GM18511 (cell line): ENCODE measurements around the gene ZNF155.
"Not testable (repeated sequence)": the region's sequence is repeated elsewhere in the genome, so short reads cannot be mapped to it uniquely, and the experiment has no call there.

Experiments used
- ATAC-seq: cut with Tn5 transposase; IDR thresholded peaks from one replicate; pipeline ENCODE4 v1.9.1; 2021; ENCODE audit warnings: mild to moderate bottlenecking, moderate library complexity; ENCODE audit not compliant: unreplicated experiment

Gene ZNF155

DNA sequence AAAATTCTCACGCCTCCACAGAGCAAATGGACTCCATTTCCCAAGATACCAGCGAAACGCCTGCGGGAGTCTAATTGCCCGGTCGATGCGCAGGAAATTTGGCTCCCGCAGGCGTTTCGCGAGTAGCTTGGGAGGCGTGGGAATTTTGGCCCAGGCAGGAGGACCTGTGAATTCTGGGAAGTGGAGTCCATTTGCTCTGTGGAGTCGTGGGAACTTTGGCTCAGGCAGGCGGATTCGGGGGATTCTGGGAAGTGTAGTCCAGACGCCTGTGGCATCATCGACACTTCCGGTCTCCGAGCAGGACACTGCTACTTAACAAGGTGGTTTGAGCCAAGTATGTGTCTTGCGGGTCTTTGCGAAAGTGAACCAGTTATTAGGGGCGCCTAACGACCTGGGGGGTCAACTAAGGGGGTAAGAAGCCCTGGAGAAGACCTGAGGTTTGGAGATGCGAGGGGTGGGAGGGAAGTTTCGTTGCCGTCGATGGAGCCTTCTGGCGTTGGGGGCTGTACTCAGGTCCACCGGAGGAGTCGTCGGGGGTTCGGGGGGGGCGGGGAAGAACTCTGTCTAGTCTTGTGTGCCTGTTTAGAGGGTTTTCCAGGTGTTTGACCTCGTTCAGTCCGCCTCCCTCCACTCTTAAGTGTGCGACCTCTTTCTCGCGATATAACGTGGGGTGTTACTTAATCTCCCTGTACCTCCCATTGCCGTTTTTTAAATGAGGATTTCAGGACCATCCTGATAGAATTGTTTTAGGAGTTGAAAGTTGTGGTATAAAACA, at the start of gene ZNF155:
ZNF155 (plus strand) TSS at position 277 of the 775 bp plus-strand sequence. CDS start 4,356 bp downstream, outside the sequence.
- peak; percentile 97 for ATAC-seq

DNA sequence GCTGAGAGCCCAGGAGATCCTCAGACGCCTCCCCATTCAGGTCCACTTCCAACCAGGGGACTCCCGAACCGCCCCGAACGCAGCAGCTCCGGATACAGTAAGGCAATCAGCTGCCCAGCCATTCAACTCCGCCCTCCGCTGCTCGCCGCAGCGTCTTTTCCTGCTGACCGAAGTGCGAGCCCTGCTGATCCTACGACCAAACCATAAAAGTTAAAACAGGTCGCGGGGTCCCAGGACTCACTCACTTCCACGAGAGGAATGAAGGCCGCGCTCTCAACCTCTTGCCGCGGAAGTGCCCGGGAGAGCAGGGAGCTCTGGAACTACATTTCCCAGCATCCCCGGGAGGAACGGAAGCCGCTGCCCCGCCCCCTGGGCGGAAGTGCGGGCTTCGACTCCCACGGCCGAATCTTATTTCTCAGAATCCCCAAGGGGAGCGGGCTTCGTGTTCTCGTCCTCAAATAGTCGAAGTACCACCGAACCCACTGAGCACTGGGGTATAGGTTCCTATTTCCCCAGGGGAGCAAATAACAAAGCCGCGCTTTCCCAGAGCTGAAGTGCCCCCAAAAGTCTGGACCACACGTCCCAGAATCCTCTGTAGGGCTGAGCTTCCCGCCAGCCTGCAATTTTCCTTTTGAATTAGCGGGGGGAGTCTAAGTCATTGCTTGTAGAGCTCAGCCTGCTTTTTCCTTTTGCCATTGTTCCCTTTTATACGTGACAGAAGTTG, 48.8 kb upstream of the ZNF155 start, which contains the start of gene ZNF45:
ZNF45 (minus strand) TSS at position 298 of the 724 bp plus-strand sequence. CDS start 13,097 bp downstream, outside the sequence.
- peak; percentile 96 for ATAC-seq

DNA sequence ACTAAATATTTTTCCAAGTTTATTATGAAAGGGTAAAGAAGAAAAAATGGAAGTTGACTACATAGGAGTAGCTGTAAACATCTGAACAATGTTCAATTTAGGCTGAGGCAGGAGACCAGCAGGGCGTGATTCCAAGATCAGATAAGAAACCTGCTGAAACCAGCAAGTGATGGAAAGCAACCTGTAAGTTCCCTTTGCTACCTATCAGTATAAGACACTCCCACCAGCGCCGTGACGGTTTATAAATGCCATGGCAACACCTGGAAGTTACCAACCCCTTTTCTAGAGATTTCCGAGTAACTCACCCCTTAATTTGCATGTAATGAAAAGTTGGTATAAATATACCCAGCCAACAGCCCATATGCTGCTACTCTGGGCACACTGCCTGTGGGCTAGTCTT, 47.8 kb upstream of the ZNF155 start:
- ATAC-seq = no peak

- ATAC-seq = no peak
These were observed 44.3 kb upstream of the ZNF155 start for GRCh38 chr19:43939557-43940260.

DNA sequence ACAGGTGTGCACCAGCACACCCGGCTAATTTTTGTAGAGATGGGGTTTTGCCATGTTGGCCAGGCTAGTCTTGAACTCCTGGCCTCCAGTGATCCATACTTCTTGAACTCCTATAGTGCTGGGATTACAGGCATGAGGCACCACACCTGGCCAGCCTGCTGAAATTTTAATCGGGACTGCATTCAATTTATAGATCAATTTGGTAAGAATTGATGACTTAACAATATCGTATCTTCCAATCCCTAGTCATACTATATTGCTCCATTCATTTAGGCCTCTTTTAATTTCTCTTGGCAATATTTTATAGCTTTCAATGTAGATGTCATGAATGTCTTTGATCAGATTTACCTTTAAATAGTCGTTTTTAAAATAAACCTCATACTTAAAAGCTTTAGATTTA, 43.3 kb upstream of the ZNF155 start:
- ATAC-seq = no peak

GRCh38 chr19:43941209-43941608, 42.8 kb upstream of the ZNF155 start:
- no peak for ATAC-seq

DNA sequence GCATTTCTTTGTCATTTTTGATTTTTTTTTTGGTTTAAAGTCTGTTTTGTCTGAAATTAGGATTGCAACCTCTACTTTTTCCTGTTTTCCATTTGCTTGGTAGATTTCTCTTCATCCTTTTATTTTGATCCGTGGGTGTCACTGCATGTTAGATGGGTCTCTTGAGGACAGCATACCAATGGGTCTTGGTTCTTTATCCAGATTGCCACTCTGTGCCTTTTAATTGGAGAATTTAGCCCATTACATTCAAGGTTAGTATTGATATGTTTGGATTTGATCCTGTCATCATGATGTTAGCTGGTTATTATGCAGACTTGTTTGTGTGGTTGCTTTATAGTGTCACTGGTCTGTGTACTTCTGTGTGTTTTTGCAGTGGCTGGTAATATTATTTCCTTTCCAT, 36.6 kb upstream of the ZNF155 start:
- not testable (repeated sequence) for ATAC-seq

- not testable (repeated sequence) for ATAC-seq
These were observed 34.2 kb upstream of the ZNF155 start for GRCh38 chr19:43949803-43950202.

- ATAC-seq = peak; percentile 98
These were observed 32.9 kb upstream of the ZNF155 start, which contains the start of gene ZNF221 for GRCh38 chr19:43950834-43951645. TSS of gene ZNF221 (plus strand) at chr19:43951228. CDS start at chr19:43962727, 11,499 bp downstream.

GRCh38 chr19:43956827-43957226, 27.2 kb upstream of the ZNF155 start:
- no peak for ATAC-seq

DNA sequence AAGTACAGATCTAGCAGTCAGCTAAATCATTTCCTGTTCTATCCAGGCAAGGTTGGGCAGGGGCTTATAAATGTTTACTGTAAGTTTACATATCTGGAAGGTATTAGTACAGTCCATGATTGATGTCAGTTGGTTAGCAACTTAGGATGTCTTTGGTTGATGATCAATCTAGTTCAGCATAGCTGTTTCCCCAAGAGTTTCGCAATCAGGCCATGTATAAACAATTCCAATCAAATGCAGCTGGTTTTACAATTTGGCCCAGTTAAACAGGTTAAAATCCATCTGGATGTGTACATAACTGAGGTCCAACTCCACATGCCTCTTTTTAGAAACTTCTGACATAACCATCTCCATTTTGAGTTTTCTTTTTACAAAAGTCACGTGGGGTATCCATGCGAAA, 26.1 kb upstream of the ZNF155 start:
- no peak for ATAC-seq

DNA sequence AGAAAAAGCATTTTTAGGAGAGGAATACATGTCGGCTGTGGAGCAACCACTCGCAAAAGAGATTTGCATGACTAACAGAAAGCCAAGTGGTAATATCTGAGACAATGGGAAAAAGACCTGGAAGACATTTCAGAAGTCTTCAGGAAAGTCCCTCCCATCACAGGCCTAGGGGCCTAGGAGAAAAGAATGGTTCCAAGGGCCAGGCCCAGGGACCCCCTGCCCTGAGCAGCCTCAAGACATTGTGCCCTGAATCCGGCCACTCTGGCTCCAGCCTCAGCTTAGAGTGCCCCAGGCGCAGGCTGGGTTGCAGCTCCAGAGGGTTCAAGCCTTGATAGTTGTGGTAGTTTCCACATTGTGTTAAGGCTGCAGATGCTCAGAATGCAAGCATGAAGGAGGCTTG, 23.6 kb upstream of the ZNF155 start:
- ATAC-seq = no peak

DNA sequence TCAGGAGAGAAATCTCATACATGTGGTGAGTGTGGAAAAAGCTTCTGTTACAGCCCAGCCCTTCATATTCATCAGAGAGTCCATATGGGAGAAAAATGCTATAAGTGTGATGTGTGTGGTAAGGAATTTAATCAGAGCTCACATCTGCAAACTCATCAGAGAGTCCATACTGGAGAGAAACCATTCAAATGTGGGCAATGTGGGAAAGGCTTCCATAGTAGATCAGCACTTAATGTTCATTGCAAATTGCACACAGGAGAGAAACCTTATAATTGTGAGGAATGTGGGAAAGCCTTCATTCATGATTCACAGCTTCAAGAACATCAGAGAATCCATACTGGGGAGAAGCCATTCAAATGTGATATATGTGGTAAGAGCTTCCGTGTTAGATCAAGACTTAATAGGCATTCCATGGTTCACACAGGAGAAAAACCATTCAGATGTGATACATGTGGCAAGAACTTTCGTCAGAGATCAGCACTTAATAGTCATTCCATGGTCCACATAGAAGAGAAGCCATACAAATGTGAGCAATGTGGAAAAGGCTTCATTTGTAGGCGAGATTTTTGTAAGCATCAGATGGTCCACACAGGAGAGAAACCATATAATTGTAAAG, 17.8 kb upstream of the ZNF155 start:
- ATAC-seq = no peak

GRCh38 chr19:43976732-43977131, 7.3 kb upstream of the ZNF155 start:
- ATAC-seq = no peak

DNA sequence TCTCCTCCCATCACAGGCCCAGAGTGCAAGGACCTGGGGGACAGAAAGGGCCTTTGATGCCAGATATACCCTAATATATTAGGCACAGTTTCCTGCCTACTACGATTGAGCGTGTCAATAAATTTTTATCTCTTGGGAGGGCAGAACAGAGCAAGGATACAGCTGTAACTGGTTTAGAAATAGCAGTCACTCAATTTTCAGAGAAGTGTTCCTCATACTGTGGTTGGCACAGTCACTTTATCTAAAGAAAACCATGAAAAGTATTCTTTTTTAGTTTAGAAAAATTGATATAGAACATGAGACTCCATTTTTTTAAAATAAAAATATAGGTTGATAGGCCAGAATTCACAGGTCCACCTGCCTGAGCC, 460 bp upstream of the ZNF155 start:
- peak; percentile 20 for ATAC-seq

DNA sequence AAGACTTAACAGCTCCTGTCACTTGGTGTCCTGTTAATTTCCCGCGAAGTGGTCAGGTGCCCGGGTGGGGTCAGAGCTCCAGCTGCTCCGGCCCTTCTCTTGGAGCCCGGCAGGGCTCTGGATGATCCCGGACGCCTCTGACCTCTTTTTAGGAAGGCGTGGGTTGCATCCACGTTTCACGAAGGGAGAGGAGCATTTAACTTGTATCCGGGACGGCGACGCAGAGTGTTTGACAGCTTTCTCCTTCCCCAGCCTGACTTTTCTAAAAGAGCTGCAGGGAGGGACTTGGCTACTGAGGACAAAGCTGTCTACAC, 656 bp downstream of the ZNF155 start:
- ATAC-seq = peak; percentile 12

- no peak for ATAC-seq
These were observed 13.8 kb downstream of the ZNF155 start for GRCh38 chr19:43997631-43998290.

GRCh38 chr19:44002212-44002565, 18.2 kb downstream of the ZNF155 start:
- ATAC-seq = no peak

- peak; percentile 91 for ATAC-seq
These were observed 18.8 kb downstream of the ZNF155 start, which contains the start of gene ZNF230 for GRCh38 chr19:44002566-44003460. TSS of gene ZNF230 (plus strand) at chr19:44002957. CDS start at chr19:44007079, 4,122 bp downstream.
